KBM-7 (cell line): ENCODE results near the gene CARS2.

Experiments
- DNase-seq: peaks from one replicate; pipeline ENCODE4 v3.0.0-alpha.2; 2015
- in situ Hi-C: fragments of 300-500 bp; cut with MboI; formaldehyde crosslinking; loops from 2 replicates; pipeline ENCODE4 v1.14.3; 2020; ENCODE audit warnings: low sequenced_read_pairs, low pct_unique_long_range_greater_than_20kb, mixed read lengths

Gene CARS2

GRCh38 chr13:110600261-110600819 lies 105.6 kb downstream of the CARS2 start:
- in situ Hi-C loops: no loop called here
- DNase-seq: no peak

- DNase-seq: no peak
Measured at GRCh38 chr13:110597041-110597689, 108.8 kb downstream of the CARS2 start.

GRCh38 chr13:110593430-110594130 lies 112.3 kb downstream of the CARS2 start:
- in situ Hi-C loops: no loop called here
- DNase-seq: peak; percentile 73

More at GRCh38 chr13:110597041-110597689, 108.8 kb downstream of the CARS2 start:
- in situ Hi-C loops: no loop called here

- in situ Hi-C loops: no loop called here
- no peak for DNase-seq
Measured at GRCh38 chr13:110592665-110593064, 113.3 kb downstream of the CARS2 start.
